COLO829 (cell line): ENCODE measurements around the gene DPP4.
"Not testable (repeated sequence)": the region's sequence is repeated elsewhere in the genome, so short reads cannot be mapped to it uniquely, and the experiment has no call there.

ENCODE experiments used
- DNase-seq: peaks from one replicate; pipeline ENCODE4 v3.0.0; 2012; ENCODE audit warnings: low spot score

Gene DPP4

GRCh38 chr2:161954103-161954502, 119.9 kb downstream of the DPP4 start:
- DNase-seq, result no peak

DNA sequence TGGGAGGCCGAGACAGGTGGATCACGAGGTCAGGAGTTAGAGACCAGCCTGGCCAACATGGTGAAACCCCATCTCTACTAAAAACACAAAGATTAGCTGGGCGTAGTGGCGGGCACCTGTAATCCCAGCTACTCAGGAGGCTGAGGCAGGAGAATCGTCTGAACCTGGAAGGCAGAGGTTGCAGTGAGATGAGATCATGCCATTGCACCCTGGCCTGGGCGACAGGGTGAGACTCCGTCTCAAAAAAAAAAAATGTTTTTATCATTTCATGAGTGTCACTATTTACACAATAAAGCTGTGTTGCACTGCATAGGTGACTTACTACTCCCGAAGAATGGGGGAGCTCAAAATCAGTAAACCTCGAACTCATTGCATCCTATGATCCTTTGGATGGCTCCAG, 120.6 kb downstream of the DPP4 start:
- not testable (repeated sequence) for DNase-seq

DNA sequence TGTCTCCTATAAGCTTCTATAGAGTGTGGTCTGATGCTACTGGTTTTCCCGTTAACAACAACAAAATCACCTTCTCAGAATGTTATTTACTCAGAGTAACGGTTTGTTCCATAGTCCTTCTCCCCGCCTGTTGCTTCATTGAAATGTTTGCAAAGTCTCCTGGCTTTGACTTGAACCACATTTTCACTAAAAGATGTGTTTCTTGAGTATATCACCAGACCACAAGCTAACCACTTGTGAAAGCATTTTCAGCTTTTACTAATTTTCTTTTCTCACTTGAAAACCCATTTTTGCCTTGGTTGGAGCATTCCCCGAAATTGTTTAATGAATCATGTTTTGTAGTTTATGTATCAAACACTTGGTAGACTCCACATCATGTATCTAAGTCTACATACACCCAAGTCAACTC, 121.2 kb downstream of the DPP4 start:
- no peak for DNase-seq

DNA sequence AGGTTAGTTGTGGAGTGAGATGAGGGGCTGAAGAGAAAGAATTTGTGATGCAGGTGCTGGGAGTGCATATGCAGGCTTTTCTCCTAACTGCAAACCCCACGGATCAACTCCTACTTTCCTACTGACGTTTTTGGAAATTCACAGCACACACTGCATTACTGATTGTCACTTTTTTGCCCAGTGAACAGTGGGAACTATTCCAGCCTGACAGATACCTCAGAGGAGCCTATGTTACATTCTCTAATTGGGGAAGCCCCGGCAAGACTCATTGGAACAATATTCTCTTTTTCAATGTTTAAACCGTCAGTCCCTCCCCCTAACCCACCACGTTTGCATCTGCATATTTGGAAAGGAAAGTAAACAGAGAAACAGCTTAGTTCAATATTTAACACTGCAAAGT, 126.2 kb downstream of the DPP4 start:
- no peak for DNase-seq

DNA sequence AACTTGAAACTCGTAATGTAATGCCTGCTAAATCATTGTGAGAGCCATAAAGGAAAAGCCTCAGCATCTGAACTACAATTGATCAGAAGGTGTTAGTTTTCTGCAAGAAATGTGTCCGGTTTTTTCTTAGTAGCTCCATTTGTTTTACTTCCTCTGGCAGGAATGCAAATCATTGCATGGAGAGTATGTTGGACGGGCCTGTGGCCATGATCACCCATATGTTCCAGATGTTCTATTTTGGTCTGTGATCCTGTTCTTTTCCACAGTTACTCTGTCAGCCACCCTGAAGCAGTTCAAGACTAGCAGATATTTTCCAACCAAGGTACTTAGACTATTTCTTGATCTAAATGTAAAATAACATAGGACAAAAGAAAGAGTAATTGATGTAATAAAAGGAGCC, 126.6 kb downstream of the DPP4 start:
- no peak for DNase-seq

GRCh38 chr2:161946489-161947107, 127.4 kb downstream of the DPP4 start:
- no peak for DNase-seq

- DNase-seq, result no peak
These were observed 131.0 kb downstream of the DPP4 start for GRCh38 chr2:161943011-161943410.
